Right hindlimb (tissue), 1 donor: ENCODE data around the gene PPM1E.
"Not testable (repeated sequence)": the region's sequence is repeated elsewhere in the genome, so short reads cannot be mapped to it uniquely, and the experiment has no call there.

ENCODE experiments used
- DNase-seq: peaks from one replicate; pipeline ENCODE4 v3.0.0-alpha.2; 2018

The PPM1E gene

DNA sequence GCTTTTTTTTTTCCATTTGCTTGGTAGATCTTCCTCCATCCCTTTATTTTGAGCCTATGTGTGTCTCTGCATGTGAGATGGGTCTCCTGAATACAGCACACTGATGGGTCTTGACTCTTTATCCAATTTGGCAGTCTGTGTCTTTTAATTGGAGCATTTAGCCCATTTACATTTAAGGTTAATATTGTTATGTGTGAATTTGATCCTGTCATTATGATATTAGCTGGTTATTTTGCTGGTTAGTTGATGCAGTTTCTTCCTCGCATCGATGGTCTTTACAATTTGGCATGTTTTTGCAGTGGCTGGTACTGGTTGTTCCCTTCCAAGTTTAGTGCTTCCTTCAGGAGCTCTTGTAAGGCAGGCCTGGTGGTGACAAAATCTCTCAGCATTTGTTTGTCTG lies 94.5 kb downstream of the PPM1E start:
- not testable (repeated sequence) for DNase-seq

DNA sequence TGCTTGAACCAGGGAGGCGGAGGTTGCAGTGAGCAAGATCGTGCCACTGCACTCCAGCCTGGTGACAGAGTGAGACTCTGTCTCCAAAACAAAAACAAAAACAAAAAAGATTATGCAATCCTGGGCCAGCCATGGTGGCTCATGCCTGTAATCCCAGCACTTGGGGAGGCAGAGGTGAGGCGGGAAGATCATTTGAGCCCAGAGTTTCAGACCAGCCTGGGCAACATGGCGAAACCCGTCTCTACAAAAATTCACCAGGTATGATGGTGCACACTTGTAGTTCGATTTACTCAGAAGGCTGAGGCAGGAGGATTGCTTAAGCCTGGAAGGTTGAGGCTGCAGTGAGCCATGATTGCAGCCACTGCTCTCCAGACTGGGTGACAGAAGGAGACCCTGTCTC lies 109.6 kb downstream of the PPM1E start:
- no peak for DNase-seq

DNA sequence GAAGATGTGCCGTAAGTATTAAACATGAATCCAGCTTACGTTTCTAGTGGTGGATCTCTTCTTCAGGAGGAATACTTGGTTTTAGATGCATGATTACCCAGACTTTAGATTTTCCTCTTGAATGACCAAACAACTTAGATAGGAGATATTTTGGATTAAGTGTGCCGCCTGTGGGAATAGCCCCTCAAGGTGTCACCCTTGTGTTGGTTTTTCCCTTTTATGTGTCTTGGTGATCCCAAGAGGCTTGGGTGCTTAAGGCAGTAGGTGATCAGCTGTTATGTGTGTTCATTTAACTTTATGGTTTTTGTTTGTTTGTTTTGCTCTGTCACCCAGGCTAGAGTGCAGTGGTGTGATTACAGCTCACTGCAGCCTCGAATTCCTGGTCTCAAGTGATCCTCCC lies 115.1 kb downstream of the PPM1E start:
- no peak for DNase-seq

DNA sequence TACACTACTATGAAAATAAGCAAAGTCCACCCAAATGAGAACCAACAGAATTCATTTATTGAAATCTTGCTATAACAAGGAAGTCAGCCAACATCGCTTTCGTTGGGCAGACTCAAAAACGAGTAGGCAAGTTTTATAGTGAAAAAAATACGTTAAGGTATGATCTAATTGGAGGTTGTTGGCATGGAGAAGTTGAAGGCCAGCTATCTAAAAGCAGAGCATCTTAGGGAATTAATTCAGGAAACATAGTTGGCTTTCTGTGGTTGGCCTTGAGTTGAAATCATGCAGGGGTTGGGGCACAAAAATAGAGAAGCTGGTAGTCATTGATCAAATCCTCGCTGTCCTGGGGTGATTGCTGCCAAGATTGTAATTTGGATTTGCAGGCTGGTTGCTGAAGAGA lies 118.3 kb downstream of the PPM1E start:
- no peak for DNase-seq

DNA sequence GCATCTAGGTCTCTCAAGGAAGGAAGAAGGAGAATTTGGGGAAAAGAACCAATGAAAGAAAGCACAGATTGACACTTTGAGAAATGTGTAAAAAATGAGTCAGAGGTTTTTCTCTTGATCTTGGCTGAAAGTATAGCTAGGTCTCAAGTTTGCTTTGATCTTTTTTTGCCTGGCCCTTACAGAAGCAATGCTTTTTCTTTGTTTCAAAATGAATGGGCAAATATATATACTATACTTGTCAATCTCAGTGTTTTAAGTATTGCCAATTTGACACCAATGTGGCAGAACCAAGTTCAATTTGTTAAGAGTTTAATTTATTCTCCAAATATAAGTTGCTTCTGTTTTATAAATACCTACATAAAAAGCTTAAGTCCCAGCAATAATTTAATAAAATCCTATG lies 119.6 kb downstream of the PPM1E start:
- no peak for DNase-seq

DNA sequence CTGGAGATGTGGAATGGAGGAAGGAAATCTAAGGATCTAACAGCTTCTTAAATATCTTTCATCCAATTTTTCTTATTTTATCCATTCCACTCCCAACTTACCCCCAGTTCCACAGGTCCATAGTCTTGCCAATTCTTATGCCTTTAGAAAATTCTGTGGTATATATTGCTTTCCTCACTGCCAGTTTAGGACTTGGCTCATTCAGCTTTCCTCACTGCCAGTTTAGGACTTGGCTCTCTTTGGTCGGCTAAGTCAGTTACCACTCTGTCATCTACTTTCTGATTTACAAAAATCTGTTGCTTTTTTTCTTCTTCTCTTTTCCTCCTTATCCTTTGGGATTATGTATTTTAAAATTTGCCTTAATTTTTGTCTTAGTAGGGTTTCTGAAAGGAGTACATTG lies 128.5 kb downstream of the PPM1E start:
- DNase-seq = no peak

DNA sequence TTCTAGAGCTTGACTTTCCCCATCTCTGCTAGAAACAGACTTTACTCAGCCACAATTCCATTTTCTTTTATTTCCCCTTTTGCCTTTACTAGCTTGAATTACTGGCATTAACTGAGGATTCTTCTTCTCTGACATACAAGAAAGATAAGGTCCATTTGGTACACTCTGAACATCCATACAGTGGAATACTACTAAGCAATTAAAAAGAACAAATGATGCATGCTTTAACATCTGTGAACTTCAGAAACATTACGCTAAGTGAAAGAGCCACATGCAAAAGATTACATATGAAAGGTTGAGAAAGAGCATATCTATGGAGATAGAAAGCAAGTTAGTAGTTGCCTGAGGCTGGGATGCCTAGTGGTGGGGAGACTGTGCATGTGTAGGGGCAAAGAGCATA lies 130.9 kb downstream of the PPM1E start:
- no peak for DNase-seq

DNA sequence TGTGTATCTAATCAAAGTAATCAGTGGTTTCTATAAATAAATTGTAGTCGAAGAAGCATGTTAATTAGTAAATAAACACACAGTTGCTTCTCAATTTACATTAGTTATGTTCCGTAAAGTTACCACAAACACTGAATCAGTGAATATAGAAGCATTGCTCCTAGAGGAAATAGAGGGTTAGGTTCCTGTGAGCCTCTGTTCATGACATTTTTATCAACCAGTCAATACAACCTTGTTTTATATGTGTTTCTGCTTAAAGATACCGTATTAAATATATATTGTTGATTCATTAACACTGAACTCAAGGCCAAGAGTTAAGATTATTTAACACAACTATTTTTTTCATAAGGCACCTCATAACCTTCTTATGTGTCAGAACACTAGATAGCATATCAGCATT lies 134.3 kb downstream of the PPM1E start:
- no peak for DNase-seq

DNA sequence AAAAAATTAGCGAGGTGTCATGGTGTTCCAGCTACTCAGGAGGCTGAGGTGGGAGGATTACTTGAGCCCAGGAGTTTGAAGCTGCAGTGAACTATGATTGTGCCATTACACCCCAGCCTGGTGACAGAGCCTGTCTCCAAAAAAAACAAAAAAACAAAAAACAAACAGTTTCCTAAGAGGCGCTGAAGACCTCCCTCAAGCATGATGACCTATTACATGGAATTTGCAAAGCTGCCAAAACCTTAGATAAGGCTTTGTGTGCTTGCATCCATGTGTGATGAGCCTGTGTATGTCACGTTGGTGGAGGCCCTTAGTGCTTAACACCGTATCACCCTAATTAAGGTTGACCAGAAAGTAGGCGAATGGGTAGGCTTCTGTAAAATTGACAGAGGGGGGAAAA lies 143.5 kb downstream of the PPM1E start:
- no peak for DNase-seq

DNA sequence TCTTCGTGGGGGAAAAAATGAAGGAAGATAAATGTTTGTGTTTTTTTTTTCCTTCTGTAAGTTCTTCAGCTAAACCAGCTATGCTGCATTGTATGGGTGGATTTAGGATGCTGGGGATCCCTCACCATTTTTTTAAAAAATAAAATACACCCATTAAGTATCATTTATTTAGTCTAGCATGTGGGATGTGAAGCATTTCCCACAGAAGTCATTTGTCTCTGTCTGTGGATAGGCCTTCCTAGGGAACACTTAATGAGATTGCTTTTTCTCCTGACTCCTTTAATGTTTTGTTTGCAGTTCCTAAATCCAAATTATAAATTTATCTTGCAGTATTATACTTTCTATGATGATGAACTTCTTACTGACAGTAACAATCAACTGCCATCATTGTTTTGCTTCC lies 146.7 kb downstream of the PPM1E start:
- DNase-seq = no peak

DNA sequence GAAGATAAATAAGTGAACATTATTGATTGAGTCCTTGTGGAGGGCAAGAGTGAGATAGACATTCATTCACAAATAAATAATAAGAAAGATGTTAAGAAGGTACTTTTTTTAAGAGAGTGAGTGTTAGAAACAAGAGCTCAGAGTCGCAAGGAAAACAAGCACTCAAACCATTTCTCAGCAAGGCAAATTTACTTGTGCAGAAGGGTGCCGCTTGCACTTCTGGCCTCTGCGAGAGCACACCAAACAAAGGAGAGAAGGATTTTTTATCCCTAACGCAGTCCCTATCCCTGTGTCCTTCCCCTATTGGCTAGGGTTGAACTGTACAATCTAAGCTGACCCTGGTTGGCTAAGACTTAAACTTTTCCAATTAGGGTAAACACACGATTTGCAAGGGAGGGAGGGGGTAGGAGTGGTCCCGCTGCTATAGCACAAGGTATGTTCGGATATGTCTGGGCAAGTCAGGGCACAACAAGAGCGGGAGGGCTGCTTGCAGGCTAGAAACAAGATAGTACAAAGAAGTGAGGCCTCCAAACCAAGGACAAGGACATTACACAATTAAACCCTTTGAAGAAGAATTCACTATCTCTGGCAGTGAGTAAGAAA lies 156.2 kb downstream of the PPM1E start:
- no peak for DNase-seq

DNA sequence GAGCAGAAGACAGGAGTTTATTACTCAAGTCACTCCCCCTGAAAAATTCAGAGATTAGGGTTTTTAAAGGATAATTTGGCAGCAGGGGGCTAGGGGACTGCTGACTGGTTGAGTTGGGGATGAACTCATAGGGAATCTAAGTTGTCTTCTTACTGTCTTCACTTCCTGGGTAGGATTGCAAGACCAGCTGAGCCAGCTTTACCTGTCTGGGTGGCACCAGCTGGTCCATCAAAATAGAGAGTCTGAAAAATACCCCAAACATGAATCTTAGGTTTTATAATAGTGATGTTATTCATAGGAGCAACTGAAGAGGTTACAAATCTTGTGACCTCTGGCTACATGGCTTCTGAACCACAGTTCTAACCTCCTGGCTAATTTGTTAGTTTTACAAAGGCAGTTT lies 157.9 kb downstream of the PPM1E start:
- no peak for DNase-seq

DNA sequence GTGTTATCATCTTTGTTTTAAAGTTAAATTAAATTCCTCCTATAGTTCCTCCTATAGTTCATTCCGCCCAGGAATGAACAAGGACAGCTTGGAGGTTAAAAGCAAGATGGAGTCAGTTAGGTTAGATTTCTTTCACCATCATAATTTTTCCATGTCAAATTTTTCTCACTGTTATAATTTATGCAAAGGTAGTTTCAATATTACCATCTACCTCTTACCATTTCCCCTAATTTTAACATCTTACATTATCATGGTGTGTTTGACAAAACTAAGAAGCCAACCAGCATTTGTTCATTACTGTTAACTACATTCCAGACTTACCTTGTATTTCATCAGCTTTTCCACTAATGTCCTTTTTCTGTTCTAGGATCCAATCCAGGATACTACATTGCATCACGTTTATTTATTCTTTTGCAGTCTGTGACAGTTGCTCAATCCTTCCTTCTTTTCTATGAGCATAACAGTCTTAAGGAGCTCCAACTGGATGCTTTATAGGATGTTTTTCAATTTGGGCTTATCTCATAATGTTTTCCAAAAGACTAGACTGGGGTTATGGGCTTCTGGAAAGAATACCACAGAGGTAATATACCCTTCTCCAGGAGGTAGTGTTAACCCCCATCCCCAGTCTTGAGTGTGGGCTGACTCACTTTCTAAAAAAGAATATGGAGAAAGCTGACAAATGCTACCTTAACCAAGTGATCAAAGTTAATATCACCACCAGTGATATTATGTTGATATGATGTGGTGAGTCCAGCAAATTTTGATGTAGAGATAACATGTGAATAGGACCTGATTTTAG lies 158.5 kb downstream of the PPM1E start:
- DNase-seq = no peak

DNA sequence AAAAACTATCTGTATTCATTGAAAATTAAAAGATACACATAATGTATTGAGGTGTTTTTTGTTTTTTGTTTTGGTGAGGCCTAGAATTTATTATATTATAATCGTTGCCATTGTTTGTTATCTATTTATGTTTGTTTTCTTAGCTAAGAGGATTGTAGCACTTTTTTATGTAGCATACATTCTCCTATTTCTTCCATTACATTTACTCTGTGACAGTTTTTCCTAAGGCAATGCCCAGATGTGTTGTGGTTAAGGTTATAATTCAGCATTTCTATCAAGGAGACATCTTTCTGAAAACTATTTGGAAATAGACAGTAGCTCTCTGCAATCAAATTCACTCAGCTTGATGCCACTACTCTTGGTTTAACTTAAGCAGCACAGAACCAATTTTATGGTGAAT lies 161.6 kb downstream of the PPM1E start:
- no peak for DNase-seq

DNA sequence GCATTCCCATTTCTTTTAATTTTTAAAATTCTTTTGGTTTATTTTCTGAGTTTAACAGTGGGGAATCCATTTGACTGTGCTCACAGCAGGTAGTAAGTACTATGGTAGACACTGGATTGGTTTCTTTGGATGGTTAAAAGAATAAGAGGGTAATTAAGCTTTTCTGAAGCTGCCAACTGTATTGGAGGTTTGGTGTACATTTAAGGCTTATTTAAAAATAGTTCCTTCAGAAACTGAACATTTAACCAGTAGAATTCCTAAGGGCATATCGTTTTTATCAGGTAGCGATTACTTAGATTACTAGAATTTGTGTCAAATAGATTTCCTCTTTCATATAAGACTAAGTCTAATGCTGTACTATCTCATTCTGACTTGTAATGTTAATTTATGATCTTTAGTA lies 162.4 kb downstream of the PPM1E start:
- no peak for DNase-seq

DNA sequence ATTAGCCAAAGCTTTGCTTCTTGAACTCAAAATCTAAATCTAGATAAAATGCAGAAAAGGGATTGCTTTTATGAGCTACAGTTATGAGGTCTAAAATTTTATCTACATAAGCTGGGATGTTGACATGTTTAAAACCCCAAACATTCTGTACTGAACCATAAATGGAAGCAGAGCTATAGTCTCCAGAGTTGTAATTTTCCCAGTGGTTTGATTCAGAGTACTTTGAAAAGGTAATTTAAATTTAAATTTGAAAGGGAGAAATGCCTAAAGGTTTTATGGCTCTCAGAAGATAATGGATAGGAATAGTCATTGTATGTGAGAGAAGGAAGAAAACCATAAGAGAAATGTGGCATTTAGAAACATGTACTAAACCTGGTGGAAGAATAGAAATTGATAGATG lies 163.2 kb downstream of the PPM1E start:
- DNase-seq = no peak

DNA sequence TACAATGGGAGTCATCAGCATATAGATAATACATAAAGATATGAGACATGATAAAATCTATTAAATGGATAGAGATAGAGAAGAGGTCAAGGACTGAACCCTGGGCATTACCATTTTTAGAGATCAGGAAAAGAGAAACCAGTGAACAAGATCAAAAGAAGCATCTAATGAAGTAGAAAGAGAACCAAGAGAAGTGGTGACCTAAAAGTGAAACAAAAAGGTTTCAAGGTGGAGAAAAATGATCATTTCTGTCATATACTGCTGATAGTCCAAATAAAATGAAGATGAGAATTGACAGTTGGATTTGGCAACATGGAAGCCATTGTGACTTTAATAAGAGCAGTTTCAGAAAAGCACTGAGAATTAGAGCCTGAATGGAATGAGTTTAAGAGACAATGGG lies 165.1 kb downstream of the PPM1E start:
- no peak for DNase-seq

DNA sequence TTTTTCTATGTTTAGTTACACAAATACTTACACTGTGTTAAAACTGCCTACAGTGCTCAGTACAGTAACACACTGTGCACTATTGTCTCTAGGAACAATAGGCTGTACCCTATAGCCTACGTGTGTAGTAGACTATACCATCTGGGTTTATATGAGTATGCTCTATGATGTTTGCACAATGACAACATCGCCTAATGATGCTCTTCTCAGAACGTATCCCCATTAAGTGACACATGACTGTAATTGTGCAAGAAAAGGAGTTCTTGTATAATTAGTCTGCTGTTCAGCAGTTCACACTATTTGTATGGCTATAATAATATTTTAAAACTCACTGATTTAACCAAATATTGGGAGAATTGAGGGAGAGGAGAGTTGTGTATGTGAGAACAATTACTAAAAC lies 177.3 kb downstream of the PPM1E start:
- no peak for DNase-seq

DNA sequence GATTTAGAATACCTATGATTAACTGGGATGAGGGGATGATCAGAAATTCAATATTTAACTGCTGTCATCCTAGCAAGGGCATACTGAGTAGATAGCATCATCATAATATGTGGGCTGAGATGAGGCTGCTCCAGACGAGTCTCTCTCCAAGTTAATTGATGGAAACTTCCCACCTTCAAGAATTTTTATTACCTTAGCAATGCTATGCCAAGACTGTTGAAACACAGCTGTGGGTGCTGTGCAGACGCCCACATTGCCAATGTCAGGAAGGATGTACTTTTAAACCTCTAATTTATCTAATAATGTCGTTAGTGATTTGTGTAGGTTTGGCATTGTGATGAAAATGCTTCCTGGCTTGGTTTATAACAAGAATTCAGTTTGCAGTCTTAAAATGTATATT lies 180.6 kb downstream of the PPM1E start:
- no peak for DNase-seq

DNA sequence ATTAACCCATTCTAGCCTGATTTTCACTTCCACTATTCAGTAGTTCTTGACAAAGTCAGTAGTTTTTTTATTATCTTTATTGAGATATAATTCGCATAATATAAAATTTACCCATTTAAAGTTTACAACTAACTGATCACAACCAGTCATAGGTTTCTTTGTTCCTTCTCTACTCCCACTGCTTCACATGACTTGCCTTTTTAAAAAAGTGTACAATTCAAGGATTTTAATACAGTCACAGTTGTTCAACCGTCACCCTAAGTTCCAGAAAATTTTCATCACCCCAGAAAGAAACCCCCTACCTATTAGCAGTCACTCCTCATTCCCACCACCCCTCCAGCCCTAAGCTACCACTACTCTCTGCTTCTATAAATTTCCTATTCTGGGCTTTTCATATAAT lies 188.5 kb downstream of the PPM1E start:
- DNase-seq = no peak

DNA sequence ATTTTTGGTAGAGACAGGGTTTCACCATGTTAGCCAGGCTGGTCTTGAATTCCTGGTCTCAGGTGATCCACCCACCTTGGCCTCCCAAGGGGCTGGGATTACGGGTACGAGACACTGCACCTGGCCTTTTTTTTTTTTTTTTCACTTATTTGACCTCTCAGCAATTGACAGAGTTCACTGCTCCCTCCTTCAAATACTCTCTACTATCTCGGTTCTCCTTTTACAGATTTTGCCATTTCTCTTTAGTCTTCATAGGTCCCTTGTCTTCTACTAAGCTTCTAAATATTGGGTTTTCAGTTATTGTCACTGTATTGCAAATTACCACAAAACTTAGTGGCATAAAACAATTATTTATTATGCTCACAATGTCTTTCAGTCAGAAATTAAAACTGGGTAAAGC lies 191.8 kb downstream of the PPM1E start:
- DNase-seq = no peak

DNA sequence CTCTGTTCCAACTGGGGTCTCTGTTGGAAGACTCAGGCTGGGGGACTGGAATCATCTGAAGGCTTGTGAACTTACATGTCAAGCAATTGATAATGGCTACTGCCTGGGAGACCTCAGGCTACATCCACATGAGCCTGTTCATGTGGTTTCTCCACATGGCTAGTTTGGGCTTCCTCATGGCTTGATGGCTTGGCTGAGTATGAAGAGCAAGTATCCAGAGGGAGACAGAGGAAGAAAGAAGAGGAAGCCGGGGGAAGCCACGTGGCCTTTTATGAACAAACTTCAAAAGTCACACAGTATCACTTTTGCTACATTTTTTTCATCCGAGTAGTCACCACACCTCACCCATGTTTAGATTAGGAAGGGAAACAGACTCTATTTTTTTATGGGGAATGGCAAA lies 192.2 kb downstream of the PPM1E start:
- DNase-seq = no peak

DNA sequence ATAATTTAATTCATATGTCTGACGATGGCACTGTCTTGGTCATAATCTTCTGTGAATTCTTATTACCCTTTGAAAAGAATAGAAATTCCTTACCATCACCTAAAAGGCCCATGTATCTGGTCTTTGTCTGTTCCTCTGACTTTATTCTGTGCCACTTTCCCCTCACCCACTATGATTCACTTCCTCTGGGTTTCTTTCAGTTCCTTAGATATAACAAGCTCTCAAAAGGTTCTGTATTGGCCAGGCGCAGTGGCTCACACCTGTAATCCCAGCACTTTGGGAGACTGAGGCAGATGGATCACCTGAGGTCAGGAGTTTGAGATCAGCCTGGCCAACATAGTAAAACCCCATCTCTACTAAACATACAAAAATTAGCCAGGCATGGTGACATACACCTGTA lies 198.7 kb downstream of the PPM1E start:
- DNase-seq = not testable (repeated sequence)

DNA sequence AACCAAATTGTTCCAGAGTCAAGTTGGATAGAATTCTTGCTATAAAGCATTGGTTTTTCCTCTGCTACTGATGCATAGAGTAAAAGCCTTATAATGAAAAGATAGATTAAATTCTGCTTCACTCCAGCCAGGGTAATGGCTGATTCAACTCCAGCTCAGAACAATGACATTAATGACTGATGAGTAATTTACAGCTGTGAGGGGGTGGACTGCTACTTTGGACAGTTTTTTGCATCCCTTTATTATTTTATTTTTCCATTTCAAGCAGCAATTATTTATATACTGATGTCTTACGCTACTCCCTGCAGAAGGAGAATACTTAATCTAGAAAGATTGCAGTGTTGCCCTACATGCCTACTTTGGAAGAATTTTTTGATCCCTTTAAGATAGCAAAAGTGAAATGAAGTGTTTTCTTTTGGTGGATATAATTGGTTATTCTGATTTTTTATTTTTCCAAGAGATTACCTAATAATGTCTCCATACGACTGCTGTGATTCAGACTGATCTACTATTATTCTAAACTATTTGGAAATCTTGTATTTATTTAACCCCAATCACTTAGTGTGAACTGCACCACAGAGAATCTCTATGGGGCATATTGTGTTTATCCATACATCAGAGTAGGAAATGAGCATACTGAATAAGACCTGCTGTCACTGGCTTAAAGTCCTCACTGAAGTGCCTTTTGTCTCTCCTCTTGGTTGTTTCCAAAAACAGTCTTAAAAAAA lies 201.5 kb downstream of the PPM1E start:
- no peak for DNase-seq
